SU-DHL-6 (cell line): Measurements from ENCODE around the gene MARCOL.

ENCODE experiments used
- H2AFZ ChIP-seq: fragments of 200-600 bp; sonication (generic); 2 replicates; pipeline ENCODE4 v1.6.1; 2014; ENCODE audit warnings: low read depth, mild to moderate bottlenecking, moderate library complexity, mixed read lengths, antibody characterized with exemption, low read length; ENCODE audit not compliant: severe bottlenecking
- H3F3A ChIP-seq: fragments of 200-600 bp; shearing (Covaris generic); 2 replicates; pipeline ENCODE4 v1.6.0; 2016; ENCODE audit warnings: antibody characterized with exemption, mild to moderate bottlenecking; ENCODE audit not compliant: insufficient read depth
- H3K27ac ChIP-seq: fragments of 200-600 bp; sonication (generic); 2 replicates; pipeline ENCODE4 v1.5.1; 2016; ENCODE audit warnings: low read depth, mild to moderate bottlenecking, low read length, moderate library complexity, mixed read lengths
- H3K27me3 ChIP-seq: fragments of 200-600 bp; sonication (generic), shearing (Covaris generic); 2 replicates; pipeline ENCODE4 v1.6.0; 2014; ENCODE audit warnings: mild to moderate bottlenecking, low read length
- H3K36me3 ChIP-seq: fragments of 200-600 bp; sonication (generic); 2 replicates; pipeline ENCODE4 v1.6.1; 2014; ENCODE audit warnings: mild to moderate bottlenecking, low read length, mixed read lengths
- H3K4me2 ChIP-seq: fragments of 300-600, 200-600 bp; shearing (Covaris generic), sonication (generic); 2 replicates; pipeline ENCODE4 v1.6.0; 2014; ENCODE audit warnings: low read length, low read depth, mild to moderate bottlenecking; ENCODE audit not compliant: poor library complexity, severe bottlenecking
- H3K4me3 ChIP-seq: fragments of 200-600 bp; sonication (generic); 2 replicates; pipeline ENCODE4 v1.5.1; 2014; ENCODE audit warnings: antibody characterized with exemption, low read length, mild to moderate bottlenecking, mixed read lengths; ENCODE audit not compliant: insufficient read depth, poor library complexity, severe bottlenecking
- H3K79me2 ChIP-seq: fragments of 200-600 bp; sonication (generic); 2 replicates; pipeline ENCODE4 v1.6.1; 2014; ENCODE audit warnings: mild to moderate bottlenecking, low read length, moderate library complexity; ENCODE audit not compliant: insufficient read depth
- H3K9ac ChIP-seq: fragments of 200-600 bp; sonication (generic); 2 replicates; pipeline ENCODE4 v1.7.0; 2014; ENCODE audit warnings: mild to moderate bottlenecking, low read length
- H3K9me2 ChIP-seq: fragments of 200-600 bp; sonication (generic); replicated peaks from 2 replicates; pipeline ENCODE4 v1.6.1; 2014; ENCODE audit warnings: low read length; ENCODE audit not compliant: insufficient read depth
- H3K9me3 ChIP-seq: fragments of 200-600 bp; sonication (generic); 2 replicates; pipeline ENCODE4 v1.6.1; 2014; ENCODE audit warnings: low read length, mixed read lengths; ENCODE audit not compliant: insufficient read depth
- H4K20me1 ChIP-seq: fragments of 200-600 bp; sonication (generic); 2 replicates; pipeline ENCODE4 v1.6.1; 2014; ENCODE audit warnings: low read depth, mild to moderate bottlenecking, antibody characterized with exemption, low read length, moderate library complexity, mixed read lengths
- CTCF ChIP-seq: fragments of 200-600 bp; sonication (generic); IDR thresholded peaks from one replicate; pipeline ENCODE4 v1.5.1; 2017; ENCODE audit warnings: antibody characterized with exemption, mild to moderate bottlenecking, low read length, moderate library complexity; ENCODE audit not compliant: insufficient read depth, poor library complexity, severe bottlenecking
- EZH2phosphoT487 ChIP-seq: fragments of 200-600 bp; sonication (generic), shearing (Covaris generic); conservative IDR thresholded peaks from 2 replicates; pipeline ENCODE4 v1.6.1; 2018; ENCODE audit warnings: mild to moderate bottlenecking, antibody characterized with exemption, low read length, moderate library complexity, mixed read lengths

The MARCOL gene

GRCh38 chr5:148230240-148230639 is 8.1 kb upstream of the MARCOL start:
- Histone ChIP-seq H3K9ac (no peak overlapping the region), H2AFZ (no peak overlapping the region), H3K79me2 (no peaks in the 10 kb centered on the region), H3K4me2 (no peak overlapping the region), H3K36me3 (no peaks in the 10 kb centered on the region), H4K20me1 (no peaks in the 10 kb centered on the region), H3K9me2 (no peaks in the 10 kb centered on the region), H3F3A (no peaks in the 10 kb centered on the region), H3K27ac (no peak overlapping the region), H3K27me3 (no peaks in the 10 kb centered on the region), H3K4me3 (no peak overlapping the region), H3K9me3 (no peaks in the 10 kb centered on the region)
- TF ChIP-seq CTCF (no peak), EZH2phosphoT487 (no peak)

GRCh38 chr5:148237785-148238417 is 424 bp upstream of the MARCOL start:
- H3K9ac ChIP-seq: no peak overlapping the region
- TF ChIP-seq EZH2phosphoT487 (no peak), CTCF (no peak)
- H3F3A ChIP-seq: no peaks in the 10 kb centered on the region

GRCh38 chr5:148248894-148249293 is 10.6 kb downstream of the MARCOL start:
- H3K36me3 ChIP-seq: no peaks in the 10 kb centered on the region
- no peak overlapping the region for H3K4me3 ChIP-seq
- H3K9me3 ChIP-seq: no peaks in the 10 kb centered on the region
- no peaks in the 10 kb centered on the region for H4K20me1 ChIP-seq
- no peak overlapping the region for H3K9ac ChIP-seq
- H3K79me2 ChIP-seq: no peaks in the 10 kb centered on the region
- no peak for TF ChIP-seq CTCF
- TF ChIP-seq EZH2phosphoT487: no peak
- no peaks in the 10 kb centered on the region for H3F3A ChIP-seq
- no peak overlapping the region for H2AFZ ChIP-seq
- no peak overlapping the region for H3K27ac ChIP-seq
- H3K27me3 ChIP-seq: no peaks in the 10 kb centered on the region
- no peak overlapping the region for H3K4me2 ChIP-seq
- no peaks in the 10 kb centered on the region for H3K9me2 ChIP-seq

More at GRCh38 chr5:148237785-148238417, 424 bp upstream of the MARCOL start:
- Histone ChIP-seq H3K9me2 (no peaks in the 10 kb centered on the region), H3K9me3 (no peaks in the 10 kb centered on the region), H3K27ac (no peak overlapping the region), H3K4me2 (no peak overlapping the region), H3K36me3 (no peaks in the 10 kb centered on the region), H3K79me2 (no peaks in the 10 kb centered on the region), H3K27me3 (no peaks in the 10 kb centered on the region; the same call in 1 of the 2 replicates), H4K20me1 (no peaks in the 10 kb centered on the region), H2AFZ (no peak overlapping the region), H3K4me3 (no peak overlapping the region)
